ENCODE results near the gene C10orf53. TPM values are rescaled to one million over a fixed set of nuclear protein-coding genes. Genes with fewer than 3 reads are reported as not detected.

The C10orf53 gene
- total RNA-seq, 1 experiment from 2014 or later = not detected

GRCh38 chr10:49649294-49649693, 30.2 kb upstream of the C10orf53 start:
- Histone ChIP-seq H3K9me3 (no peaks in the 10 kb centered on the region), H3K36me3 (ENCODE audit: control insufficient read depth, insufficient read depth, low read length) (no peaks in the 10 kb centered on the region), H3K4me1 (peaks cover 14% of the 10 kb centered on the region), H3K4me3 (ENCODE audit: low read depth, low read length) (no peak overlapping the region), H3K27me3 (replicated peaks; ENCODE audit: control insufficient read depth, insufficient read depth, low read length) (no peaks in the 10 kb centered on the region)
- no peak overlapping the region for H3K4me3 Mint-ChIP-seq (ENCODE audit: unreplicated experiment)
- peaks cover 13% of the 10 kb centered on the region for H3K4me1 Mint-ChIP-seq (ENCODE audit: low read depth, unreplicated experiment)
- peak in 1 of 2 experiments; percentile 29 for DNase-seq
- H3K9me3 Mint-ChIP-seq (ENCODE audit: unreplicated experiment) = no peaks in the 10 kb centered on the region
- POLR2A ChIA-PET = no interaction called here
- peak in 1 of 2 experiments; percentile 21 for TF ChIP-seq CTCF (IDR thresholded peaks at IDR 0.05; ENCODE audit: insufficient read depth in 1 of 2, low read depth in 1 of 2, low read length in 1 of 2, severe bottlenecking in 1 of 2, unreplicated experiment in 1 of 2)
- no peak overlapping the region for H3K27ac Mint-ChIP-seq (ENCODE audit: unreplicated experiment)
- no TSS peak for BruUV-seq (replicated peaks)
- CTCF ChIA-PET = interaction anchor here (1.4 kb wide), 1 partner anchor 15 kb away, joined by 3 read pairs; no protein-coding TSS in a partner anchor
- H3K36me3 Mint-ChIP-seq (ENCODE audit: insufficient read depth, unreplicated experiment) = no peaks in the 10 kb centered on the region
- H3K27me3 Mint-ChIP-seq (ENCODE audit: insufficient read depth, unreplicated experiment) = no peaks in the 10 kb centered on the region
- intact Hi-C loops (cut with micrococcal nuclease; ENCODE audit: unreplicated experiment) = no loop called here

- H3K36me3 ChIP-seq (ENCODE audit: control insufficient read depth, insufficient read depth, low read length) = no peaks in the 10 kb centered on the region
- no peak for TF ChIP-seq CTCF (IDR thresholded peaks at IDR 0.05; ENCODE audit: insufficient read depth in 1 of 2, low read depth in 1 of 2, low read length in 1 of 2, severe bottlenecking in 1 of 2, unreplicated experiment in 1 of 2)
- intact Hi-C loops (cut with micrococcal nuclease; ENCODE audit: unreplicated experiment) = no loop called here
- no peaks in the 10 kb centered on the region for H3K9me3 ChIP-seq
- H3K27me3 Mint-ChIP-seq (ENCODE audit: insufficient read depth, unreplicated experiment) = no peaks in the 10 kb centered on the region
- no peaks in the 10 kb centered on the region for H3K9me3 Mint-ChIP-seq (ENCODE audit: unreplicated experiment)
- H3K4me3 ChIP-seq (ENCODE audit: low read depth, low read length) = no peak overlapping the region
- peaks cover 13% of the 10 kb centered on the region for H3K4me1 Mint-ChIP-seq (ENCODE audit: low read depth, unreplicated experiment)
- DNase-seq = peak in 1 of 2 experiments; percentile 9
- ChIA-PET POLR2A (no interaction called here), CTCF (interaction anchor here (0.7 to 1.4 kb wide), 2 partner anchors 16 to 745 kb away, joined by 3 to 4 read pairs; no protein-coding TSS in a partner anchor)
- H3K4me1 ChIP-seq = peaks cover 14% of the 10 kb centered on the region
- no peak overlapping the region for H3K27ac Mint-ChIP-seq (ENCODE audit: unreplicated experiment)
- no peaks in the 10 kb centered on the region for H3K36me3 Mint-ChIP-seq (ENCODE audit: insufficient read depth, unreplicated experiment)
- no TSS peak for BruUV-seq (replicated peaks)
- H3K4me3 Mint-ChIP-seq (ENCODE audit: unreplicated experiment) = no peak overlapping the region
- no peaks in the 10 kb centered on the region for H3K27me3 ChIP-seq (replicated peaks; ENCODE audit: control insufficient read depth, insufficient read depth, low read length)
These were observed 29.3 kb upstream of the C10orf53 start for GRCh38 chr10:49649936-49650723.

- H3K4me1 ChIP-seq = peaks cover 14% of the 10 kb centered on the region
- ChIA-PET CTCF (no interaction called here), POLR2A (no interaction called here)
- no peaks in the 10 kb centered on the region for H3K36me3 ChIP-seq (ENCODE audit: control insufficient read depth, insufficient read depth, low read length)
- H3K27me3 ChIP-seq (replicated peaks; ENCODE audit: control insufficient read depth, insufficient read depth, low read length) = no peaks in the 10 kb centered on the region
- Mint-ChIP-seq H3K4me1 (ENCODE audit: low read depth, unreplicated experiment) (peaks cover 13% of the 10 kb centered on the region), H3K36me3 (ENCODE audit: insufficient read depth, unreplicated experiment) (no peaks in the 10 kb centered on the region), H3K27me3 (ENCODE audit: insufficient read depth, unreplicated experiment) (no peaks in the 10 kb centered on the region), H3K27ac (ENCODE audit: unreplicated experiment) (no peak overlapping the region), H3K4me3 (ENCODE audit: unreplicated experiment) (no peak overlapping the region), H3K9me3 (ENCODE audit: unreplicated experiment) (no peaks in the 10 kb centered on the region)
- no TSS peak for BruUV-seq (replicated peaks)
- TF ChIP-seq CTCF (IDR thresholded peaks at IDR 0.05; ENCODE audit: insufficient read depth in 1 of 2, low read depth in 1 of 2, low read length in 1 of 2, severe bottlenecking in 1 of 2, unreplicated experiment in 1 of 2) = no peak
- H3K9me3 ChIP-seq = no peaks in the 10 kb centered on the region
- DNase-seq = peak in 1 of 2 experiments; percentile 23
- intact Hi-C loops (cut with micrococcal nuclease; ENCODE audit: unreplicated experiment) = no loop called here
- H3K4me3 ChIP-seq (ENCODE audit: low read depth, low read length) = no peak overlapping the region
These were observed 28.8 kb upstream of the C10orf53 start for GRCh38 chr10:49650724-49651034.

Data from Caco-2 (cell line).